HG03571 (cell line): ENCODE results near the gene SNRNP70.
"Not testable (repeated sequence)": the region's sequence is repeated elsewhere in the genome, so short reads cannot be mapped to it uniquely, and the experiment has no call there.

Experiments used
- ATAC-seq: cut with Tn5 transposase; IDR thresholded peaks from one replicate; pipeline ENCODE4 v1.9.1; 2021; ENCODE audit not compliant: unreplicated experiment

Gene SNRNP70, protein sequence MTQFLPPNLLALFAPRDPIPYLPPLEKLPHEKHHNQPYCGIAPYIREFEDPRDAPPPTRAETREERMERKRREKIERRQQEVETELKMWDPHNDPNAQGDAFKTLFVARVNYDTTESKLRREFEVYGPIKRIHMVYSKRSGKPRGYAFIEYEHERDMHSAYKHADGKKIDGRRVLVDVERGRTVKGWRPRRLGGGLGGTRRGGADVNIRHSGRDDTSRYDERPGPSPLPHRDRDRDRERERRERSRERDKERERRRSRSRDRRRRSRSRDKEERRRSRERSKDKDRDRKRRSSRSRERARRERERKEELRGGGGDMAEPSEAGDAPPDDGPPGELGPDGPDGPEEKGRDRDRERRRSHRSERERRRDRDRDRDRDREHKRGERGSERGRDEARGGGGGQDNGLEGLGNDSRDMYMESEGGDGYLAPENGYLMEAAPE

DNA sequence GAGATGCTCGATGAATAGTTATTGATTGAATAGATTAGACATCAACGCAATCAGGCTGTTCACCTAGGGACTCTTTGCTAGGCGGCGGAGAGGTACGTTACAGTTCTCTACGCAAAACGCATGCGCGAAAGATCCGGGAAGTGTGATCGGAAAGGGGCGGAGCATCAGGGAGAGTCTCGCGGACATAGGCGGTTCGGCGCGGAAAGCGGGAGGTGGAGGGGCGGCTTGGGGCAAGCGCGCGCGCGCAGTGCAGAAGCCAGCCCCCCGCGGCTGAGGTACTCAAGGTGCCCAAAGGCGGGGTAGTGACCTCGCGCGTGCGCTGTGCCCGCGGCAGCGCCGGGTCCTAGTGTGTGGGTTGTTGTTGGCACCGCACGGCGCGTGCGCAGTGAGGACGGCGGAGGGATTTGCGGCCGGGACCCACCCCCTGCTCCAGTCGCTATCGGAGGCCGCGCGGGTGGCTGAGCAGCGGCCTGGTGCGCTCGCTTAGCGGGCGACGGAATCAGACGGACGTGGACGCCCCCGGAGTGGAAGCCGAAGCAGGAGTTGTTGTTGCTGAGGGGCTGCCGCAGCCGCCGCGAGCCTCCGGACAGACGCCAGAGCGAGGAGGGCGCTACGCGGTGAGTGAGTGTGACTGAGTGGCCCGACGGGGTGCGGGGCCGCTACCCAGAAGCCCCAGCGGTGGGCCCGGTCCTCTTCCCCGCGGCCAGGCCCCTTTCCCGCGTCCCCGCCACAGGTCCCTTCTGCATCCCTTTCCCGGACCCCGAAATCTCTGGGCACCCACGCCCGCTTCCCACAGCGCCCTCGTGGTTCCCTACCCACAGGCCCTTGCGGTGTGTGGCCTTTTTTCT, at the start of gene SNRNP70:
Gene SNRNP70, plus strand, starts transcription at position 432 of the 848 bp plus-strand sequence. CDS start 964 bp downstream, outside the sequence.
- peak; percentile 73 for ATAC-seq

DNA sequence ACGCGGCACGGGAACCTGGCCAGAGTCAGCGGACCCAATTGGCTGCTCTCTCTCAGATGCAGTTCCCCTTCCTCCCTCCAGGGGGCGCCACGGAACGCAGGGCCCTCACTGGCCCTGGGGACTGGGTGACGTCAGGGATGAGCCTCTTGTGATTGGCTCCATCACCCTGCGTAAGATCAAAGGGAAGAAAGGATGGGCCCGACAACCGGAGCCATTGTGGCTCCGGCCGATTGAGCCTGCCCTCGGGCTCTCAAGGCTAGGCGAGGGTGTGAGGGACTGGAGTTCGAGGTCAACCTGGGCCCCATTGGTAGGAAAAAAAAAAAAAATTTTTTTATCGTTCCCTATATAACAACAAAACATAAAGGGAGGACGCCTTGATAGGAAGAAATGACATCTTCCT, 48.4 kb upstream of the SNRNP70 start, which contains the start of gene CGB1:
Gene CGB1, minus strand, starts transcription at position 81 of the 400 bp plus-strand sequence. CDS start 184 bp downstream, outside the sequence.
- ATAC-seq, result not testable (repeated sequence)

DNA sequence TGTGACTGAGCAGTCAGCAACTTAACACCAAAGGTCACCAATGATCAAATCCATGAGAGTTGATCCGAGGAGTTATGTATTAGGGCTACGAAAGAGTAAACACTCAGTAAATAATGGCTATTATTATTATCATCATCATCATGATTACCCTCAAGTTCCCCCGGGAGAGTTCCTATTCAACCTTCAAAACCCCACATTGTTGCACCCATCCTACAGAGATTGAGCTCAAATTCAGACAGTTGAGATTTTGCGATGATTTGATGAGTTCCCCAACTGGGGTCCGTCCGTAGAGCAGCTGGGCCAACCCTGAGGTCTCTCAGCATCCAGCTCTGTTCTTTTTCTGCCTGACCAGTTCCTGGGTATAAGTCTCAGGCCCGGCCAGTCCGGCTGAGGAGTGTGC, 47.1 kb upstream of the SNRNP70 start:
- not testable (repeated sequence) for ATAC-seq

DNA sequence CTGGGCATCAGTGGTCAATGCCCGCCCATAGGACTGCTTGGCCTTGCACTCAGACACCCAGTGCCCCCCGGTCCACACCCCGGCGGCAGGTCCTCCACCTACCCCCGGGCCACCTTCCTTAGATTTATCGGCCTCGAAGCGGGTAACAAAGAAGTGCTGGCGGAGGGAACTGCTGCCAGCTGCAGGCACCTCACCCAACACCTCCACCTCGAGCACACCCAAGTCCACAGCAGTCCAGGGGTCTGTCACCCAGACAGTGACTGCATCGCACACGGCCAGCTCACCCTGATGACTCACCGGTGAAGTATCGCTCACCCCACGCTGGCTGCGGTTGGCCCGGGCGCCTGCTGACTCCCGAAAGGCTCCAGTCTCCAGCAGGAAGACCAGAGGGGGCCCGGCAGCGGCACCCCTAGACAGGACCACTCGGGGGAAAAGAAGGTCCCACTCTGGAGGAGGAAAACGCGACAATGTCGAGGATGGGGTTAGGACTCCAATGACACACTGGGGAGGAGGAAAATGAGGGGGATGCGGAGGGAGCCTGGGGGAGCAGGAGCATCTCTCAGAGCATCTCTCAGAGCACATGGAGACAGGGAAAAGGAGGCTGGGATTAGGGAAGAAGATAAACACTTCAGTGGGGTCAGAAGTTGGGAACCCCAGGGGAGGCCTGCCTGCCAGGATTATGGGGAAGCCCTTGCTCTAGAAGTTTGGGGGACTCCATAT, 46.5 kb upstream of the SNRNP70 start:
- ATAC-seq, result not testable (repeated sequence)

DNA sequence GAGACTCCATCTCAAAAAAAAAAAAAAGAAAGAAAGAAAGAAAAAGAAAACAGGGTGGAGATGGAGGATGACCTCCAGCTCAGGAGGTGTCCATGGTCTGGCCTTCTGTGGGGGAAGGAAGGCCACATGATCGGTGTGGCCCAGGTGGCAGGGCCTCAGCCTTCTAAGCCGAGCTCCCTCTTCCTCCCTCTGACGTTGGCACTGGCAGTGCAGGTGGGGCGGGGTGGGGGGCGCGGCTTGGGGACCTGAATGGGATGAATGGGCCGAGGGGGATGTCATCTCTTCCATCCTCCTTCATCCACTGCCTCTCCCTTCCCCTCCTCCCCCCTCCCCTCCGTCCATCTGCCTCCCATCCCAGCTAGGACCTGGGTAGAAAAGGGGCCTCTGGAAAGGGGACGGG, 45.5 kb upstream of the SNRNP70 start:
- ATAC-seq, result not testable (repeated sequence)

DNA sequence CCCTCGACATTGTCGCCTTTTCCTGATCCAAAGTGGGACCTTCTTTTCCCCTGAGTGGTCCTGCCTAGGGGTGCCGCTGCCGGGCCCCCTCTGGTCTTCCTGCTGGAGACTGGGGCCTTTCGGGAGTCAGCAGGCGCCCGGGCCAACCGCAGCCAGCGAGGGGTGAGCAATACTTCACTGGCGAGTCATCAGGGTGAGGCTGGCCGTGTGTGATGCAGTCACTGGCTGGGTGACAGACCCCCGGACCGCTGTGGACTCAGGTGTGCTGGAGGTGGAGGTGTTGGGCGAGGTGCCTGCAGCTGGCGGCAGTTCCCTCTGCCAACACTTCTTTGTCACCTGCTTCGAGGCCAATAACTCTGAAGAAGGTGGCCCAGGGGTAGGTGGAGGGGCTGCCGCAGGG, 43.1 kb upstream of the SNRNP70 start:
- no peak for ATAC-seq

DNA sequence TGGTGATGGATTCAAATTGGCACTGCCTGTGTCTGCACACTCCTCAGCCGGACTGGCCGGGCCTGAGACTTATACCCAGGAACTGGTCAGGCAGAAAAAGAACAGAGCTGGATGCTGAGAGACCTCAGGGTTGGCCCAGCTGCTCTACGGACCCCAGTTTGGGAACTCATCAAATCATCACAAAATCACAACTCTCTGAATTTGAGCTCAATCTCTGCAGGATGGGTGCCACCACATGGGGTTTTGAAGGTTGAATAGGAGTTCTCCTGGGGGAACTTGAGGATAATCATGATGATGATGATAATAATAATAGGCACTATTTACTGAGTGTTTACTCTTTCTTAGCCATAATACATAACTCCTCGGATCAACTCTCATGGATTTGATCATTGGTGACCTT, 42.6 kb upstream of the SNRNP70 start:
- ATAC-seq, result not testable (repeated sequence)

DNA sequence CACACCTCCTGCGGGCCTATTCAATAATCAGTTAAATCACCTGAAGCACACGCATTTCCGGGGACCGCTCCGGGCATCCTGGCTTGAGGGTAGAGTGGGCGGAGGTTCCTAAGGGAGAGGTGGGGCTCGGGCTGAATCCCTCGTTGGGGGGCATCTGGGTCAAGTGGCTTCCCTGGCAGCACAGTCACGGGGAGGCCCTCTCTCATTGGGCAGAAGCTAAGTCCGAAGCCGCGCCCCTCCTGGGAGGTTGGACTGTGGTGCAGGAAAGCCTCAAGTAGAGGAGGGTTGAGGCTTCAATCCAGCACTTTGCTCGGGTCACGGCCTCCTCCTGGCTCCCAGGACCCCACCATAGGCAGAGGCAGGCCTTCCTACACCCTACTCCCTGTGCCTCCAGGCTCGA, 41.7 kb upstream of the SNRNP70 start, which contains the start of gene CGB5:
Gene CGB5, plus strand, starts transcription at position 301 of the 400 bp plus-strand sequence. CDS start 362 bp downstream, outside the sequence.
- ATAC-seq, result not testable (repeated sequence)

DNA sequence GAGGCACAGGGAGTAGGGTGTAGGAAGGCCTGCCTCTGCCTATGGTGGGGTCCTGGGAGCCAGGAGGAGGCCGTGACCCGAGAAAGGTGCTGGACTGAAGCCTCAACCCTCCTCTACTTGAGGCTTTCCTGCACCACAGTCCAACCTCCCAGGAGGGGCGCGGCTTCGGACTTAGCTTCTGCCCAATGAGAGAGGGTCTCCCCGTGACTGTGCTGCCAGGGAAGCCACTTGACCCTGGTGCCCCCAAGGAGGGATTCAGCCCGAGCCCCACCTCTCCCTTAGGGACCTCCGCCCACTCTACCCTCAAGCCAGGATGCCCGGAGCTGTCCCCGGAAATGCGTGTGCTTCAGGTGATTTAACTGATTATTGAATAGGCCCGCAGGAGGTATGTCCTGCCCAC, 36.2 kb upstream of the SNRNP70 start, which contains the start of gene CGB8:
Gene CGB8, minus strand, starts transcription at position 101 of the 400 bp plus-strand sequence. CDS start 372 bp downstream, outside the sequence.
- not testable (repeated sequence) for ATAC-seq

DNA sequence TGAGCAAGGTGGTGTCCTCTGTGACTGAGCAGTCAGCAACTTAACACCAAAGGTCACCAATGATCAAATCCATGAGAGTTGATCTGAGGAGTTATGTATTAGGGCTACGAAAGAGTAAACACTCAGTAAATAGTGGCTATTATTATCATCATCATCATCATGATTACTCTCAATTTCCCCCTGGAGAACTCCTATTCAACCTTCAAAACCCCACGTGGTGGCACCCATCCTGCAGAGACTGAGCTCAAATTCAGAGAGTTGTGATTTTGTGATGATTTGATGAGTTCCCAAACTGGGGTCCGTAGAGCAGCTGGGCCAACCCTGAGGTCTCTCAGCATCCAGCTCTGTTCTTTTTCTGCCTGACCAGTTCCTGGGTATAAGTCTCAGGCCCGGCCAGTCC, 35.4 kb upstream of the SNRNP70 start:
- not testable (repeated sequence) for ATAC-seq

DNA sequence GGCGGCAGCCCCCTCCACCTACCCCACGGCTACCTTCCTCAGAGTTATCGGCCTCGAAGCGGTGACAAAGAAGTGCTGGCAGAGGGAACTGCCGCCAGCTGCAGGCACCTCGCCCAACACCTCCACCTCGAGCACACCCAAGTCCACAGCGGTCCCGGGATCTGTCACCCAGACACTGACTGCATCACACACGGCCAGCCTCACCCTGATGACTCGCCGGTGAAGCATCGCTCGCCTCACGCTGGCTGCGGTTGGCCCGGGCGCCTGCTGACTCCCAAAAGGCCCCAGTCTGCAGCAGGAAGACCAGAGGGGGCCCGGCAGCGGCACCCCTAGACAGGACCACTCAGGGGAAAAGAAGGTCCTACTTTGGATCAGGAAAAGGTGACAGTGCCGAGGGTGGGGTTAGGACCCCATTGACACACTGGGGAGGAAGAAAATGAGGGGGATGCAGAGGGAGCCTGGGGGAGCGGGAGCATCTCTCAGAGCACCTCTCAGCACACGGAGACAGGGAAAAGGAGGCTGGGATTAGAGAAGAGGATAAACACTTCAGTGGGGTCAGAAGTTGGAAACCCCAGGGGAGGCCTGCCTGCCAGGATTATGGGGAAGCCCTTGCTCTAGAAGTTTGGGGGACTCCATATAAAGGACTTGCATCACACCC, 34.7 kb upstream of the SNRNP70 start:
- ATAC-seq, result not testable (repeated sequence)

DNA sequence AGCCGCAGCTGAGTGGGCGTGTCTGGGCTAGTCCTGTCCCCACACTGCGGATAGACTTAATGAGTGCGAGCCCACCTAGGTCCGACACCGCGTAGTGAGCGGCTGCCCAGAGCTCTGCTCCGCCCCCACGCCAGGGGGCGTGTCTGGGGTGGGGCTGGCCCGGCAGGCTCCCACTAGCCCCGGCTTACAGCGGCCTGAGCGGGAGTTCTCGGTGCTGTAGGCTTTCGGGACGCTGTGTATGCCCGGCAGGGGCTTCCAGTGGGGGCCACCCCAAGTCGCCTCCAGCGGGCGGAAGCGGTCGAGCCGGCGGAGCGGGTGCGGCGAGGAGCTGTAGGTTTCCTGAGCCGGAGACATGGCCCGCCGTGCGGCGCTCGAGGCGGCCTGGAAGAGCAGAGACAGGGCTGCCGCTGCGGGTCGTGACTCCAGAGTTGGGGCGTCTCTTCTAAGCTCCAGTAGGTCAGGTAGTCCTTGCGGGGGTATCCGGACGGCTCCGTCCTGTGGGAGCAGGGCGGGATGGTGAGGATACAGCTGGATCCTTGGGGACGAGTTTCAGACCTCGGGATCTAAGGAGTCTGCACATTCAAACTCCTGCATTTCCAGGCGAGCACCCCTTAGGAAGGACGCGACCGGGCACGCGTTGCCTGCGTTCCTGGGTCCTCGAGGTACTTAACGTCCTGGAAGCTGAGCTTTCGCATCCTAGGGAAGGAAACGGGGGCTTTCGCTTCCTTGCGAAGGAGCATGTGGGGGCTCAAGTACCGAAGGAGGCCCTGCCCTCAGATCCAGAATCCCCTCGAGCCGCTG, 28.9 kb upstream of the SNRNP70 start:
- ATAC-seq, result no peak

DNA sequence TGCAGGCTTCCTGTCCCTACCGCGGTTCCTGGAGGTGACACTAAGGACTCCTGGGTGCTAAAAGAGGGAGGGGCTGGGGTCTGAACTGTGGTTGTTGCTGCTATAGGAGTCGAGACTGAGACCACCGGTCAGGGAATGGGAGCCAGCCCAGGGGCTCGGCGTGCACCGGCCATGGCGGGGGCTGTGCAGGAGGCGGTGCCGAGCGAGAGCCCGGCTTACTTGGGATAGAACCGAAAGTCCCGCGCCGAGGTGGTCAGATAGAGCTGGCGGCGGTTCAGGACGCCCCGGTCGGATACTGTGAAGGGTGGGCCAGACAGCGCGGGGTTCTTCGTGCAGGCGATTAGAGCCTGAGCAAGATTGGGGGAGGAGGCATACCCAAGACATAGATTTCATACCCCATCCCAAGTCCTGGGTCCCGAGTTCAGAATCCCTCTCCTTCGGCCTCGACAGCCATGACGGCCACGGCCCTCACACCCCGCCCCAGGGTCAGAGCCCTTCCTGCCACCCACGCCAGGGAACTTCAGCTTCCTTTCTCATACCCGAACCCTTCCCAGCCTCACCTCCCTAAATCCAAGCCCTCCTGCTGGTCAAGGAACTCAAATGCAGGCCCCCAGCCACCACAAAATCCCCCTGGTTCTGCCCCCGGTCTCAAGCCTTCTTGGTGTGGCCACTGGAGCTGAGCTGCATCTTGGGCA, 28.2 kb upstream of the SNRNP70 start:
- not testable (repeated sequence) for ATAC-seq

DNA sequence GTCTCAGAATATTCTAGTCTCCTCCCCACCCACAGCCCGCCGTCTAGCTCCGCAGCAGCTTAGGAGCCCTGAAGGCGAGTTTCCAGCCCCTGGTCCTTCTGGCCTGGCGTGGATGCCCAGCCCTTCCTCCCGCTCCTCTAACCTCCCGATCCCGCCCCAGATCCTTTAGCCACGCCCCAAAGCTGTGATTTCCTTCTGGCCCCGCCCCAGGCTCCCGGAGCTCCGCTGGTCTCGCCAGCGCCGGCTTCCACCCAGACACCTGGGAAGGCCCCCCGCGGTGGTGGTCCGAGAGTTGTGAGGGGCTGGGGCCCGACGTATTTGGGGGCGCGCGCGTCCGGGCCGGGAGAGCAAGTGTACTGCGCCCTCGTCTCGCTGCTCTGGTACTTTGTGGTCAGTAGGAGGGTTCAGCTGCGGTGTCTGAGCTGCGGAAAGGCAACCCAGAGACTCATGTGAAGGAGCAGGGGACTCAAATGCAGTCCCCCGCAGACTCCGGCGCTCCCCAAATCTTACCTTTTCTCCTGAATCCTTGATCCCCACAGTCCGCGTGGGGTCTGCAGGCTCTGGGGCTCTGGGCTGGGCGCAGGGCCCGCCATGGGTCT, 27.5 kb upstream of the SNRNP70 start, which contains the start of gene CGB7:
Gene CGB7, minus strand, starts transcription at position 114 of the 599 bp plus-strand sequence. CDS start 2,374 bp downstream, outside the sequence.
- no peak for ATAC-seq

DNA sequence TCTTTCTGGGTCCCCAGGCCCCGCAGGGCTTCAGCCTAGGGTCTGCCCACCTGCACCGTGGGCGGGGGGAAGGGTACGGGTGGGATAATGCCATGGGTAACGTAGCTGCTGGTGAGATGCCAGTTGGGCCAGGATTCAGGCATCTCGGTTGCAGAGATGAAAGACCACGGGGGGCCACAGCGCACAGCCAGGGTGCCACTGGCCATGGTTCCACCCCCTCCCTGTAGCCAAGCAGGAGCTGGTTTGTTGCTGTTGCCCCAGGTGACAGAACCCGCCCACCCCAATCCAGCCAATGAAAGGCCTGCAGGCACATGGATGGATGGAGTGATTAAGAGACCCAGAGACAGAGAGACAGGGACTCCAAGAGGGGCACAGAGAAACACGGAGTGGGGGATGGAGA, 26.7 kb upstream of the SNRNP70 start:
- ATAC-seq, result no peak

DNA sequence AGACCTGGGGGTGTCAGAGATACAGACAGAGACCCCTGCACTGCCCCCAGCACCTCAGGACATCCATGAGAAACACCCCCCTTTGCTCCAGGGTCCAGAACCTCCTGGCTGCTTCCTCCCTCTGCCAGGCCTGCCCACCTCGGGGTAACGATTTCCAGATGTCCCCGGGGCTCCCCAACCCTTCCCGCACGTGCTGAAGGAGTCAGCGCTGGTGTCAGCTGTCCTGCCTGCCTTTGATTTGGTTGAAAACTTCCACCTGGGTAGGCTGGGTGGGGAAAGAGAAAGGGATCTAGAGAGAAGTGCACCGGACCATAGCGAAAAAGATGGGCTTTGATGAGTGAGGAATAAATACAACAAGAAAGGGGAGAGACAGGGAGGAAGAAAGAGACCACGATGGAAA, 26.2 kb upstream of the SNRNP70 start:
- no peak for ATAC-seq

DNA sequence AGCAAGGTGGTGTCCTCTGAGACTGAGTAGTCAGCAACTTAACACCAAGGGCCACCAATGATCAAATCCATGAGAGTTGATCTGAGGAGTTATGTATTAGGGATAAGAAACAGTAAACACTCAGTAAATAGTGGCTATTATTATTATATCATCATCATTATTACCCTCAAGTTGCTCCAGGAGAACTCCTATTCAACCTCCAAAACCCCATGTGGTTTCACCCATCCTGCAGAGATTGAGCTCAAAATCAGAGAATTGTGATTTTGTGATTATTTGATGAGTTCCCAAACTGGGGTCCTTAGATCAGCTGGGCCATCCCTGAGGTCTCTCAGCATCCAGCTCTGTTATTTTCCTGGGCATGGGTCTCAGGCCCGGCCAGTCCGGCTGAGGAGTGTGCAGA, 24.3 kb upstream of the SNRNP70 start:
- ATAC-seq, result no peak

DNA sequence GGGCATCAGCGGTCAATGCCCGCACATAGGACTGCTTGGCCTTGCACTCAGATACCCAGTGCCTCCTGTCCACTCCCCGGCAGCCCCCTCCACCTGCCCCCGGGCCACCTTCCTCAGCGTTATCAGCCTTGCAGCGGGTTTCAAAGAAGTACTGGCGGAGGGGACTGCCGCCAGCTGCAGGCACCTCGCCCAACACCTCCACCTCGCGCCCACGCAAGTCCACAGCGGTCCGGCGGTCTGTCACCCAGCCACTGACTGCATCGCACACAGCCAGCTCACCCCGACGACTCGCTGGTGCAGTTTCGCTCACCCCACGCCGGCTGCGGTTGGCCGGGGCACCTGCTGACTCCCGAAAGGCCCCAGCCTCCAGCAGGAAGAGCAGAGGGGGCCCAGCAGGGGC, 23.8 kb upstream of the SNRNP70 start:
- no peak for ATAC-seq
